Measurements from ENCODE around the gene SPATA2L.
A peak's percentile ranks its signal among the peaks of the same experiment; 100 is the strongest.

Gene SPATA2L

GRCh38 chr16:89701425-89702406 lies at the start of gene SPATA2L:
SPATA2L (minus strand) TSS chr16:89701705; CDS start chr16:89701232, 473 bp downstream.
- DNase-seq (ENCODE audit: low read depth), result peak; percentile 86

GRCh38 chr16:89749637-89750036 lies 48.1 kb upstream of the SPATA2L start:
- no peak for DNase-seq (ENCODE audit: low read depth)

- no peak for DNase-seq (ENCODE audit: low read depth)
These were observed 47.4 kb upstream of the SPATA2L start for GRCh38 chr16:89748921-89749320.

GRCh38 chr16:89748076-89748475 lies 46.6 kb upstream of the SPATA2L start:
- DNase-seq (ENCODE audit: low read depth), result no peak

- no peak for DNase-seq (ENCODE audit: low read depth)
These were observed 44.5 kb upstream of the SPATA2L start for GRCh38 chr16:89746043-89746442.

- no peak for DNase-seq (ENCODE audit: low read depth)
These were observed 43.3 kb upstream of the SPATA2L start for GRCh38 chr16:89744813-89745212.

- DNase-seq (ENCODE audit: low read depth), result no peak
These were observed 41.4 kb upstream of the SPATA2L start for GRCh38 chr16:89742948-89743347.

- no peak for DNase-seq (ENCODE audit: low read depth)
These were observed 40.0 kb upstream of the SPATA2L start for GRCh38 chr16:89741342-89742014.

GRCh38 chr16:89739383-89739782 lies 37.9 kb upstream of the SPATA2L start:
- DNase-seq (ENCODE audit: low read depth), result no peak

GRCh38 chr16:89738538-89739317 lies 37.2 kb upstream of the SPATA2L start:
- DNase-seq (ENCODE audit: low read depth), result no peak

- no peak for DNase-seq (ENCODE audit: low read depth)
These were observed 36.5 kb upstream of the SPATA2L start for GRCh38 chr16:89738072-89738377.

GRCh38 chr16:89737341-89738071 lies 36.0 kb upstream of the SPATA2L start:
- DNase-seq (ENCODE audit: low read depth), result no peak

- no peak for DNase-seq (ENCODE audit: low read depth)
These were observed 35.0 kb upstream of the SPATA2L start for GRCh38 chr16:89736554-89736953.

- DNase-seq (ENCODE audit: low read depth), result no peak
These were observed 32.3 kb upstream of the SPATA2L start for GRCh38 chr16:89733792-89734191.

- DNase-seq (ENCODE audit: low read depth), result no peak
These were observed 31.8 kb upstream of the SPATA2L start for GRCh38 chr16:89733322-89733721.

GRCh38 chr16:89732918-89733242 lies 31.4 kb upstream of the SPATA2L start:
- no peak for DNase-seq (ENCODE audit: low read depth)

- no peak for DNase-seq (ENCODE audit: low read depth)
These were observed 30.8 kb upstream of the SPATA2L start for GRCh38 chr16:89732142-89732917.

- no peak for DNase-seq (ENCODE audit: low read depth)
These were observed 29.2 kb upstream of the SPATA2L start for GRCh38 chr16:89730610-89731234.

- no peak for DNase-seq (ENCODE audit: low read depth)
These were observed 28.5 kb upstream of the SPATA2L start for GRCh38 chr16:89729863-89730593.

- DNase-seq (ENCODE audit: low read depth), result no peak
These were observed 27.8 kb upstream of the SPATA2L start for GRCh38 chr16:89729293-89729692.

Data from stimulated activated CD8-positive, alpha-beta memory T cell treated with anti-CD3 and anti-CD28 coated beads, Interleukin-15, amount 100 ng/mL, for 24 hours (primary cell).